IMR-90 (cell line): ENCODE measurements around the gene LLGL2. TPM values are rescaled to one million over a fixed set of nuclear protein-coding genes. Genes with fewer than 3 reads are reported as not detected.

ENCODE experiments used
- ATAC-seq: fragments of 200-7000 bp; cut with Tn5 transposase; 2 replicates; pipeline ENCODE4 v1.9.1; 2020; ENCODE audit warnings: low read depth, mild to moderate bottlenecking, moderate library complexity
- BruUV-seq: library from RNA; stranded (reverse); fragments of 400-500 nt; replicated peaks from 2 replicates; lab custom pipeline; 2021; lab: Mats Ljungman, UMichigan
- CTCF ChIA-PET: fragments of 300-600 bp; formaldehyde crosslinking; extraction: SDS; loops from one replicate; lab custom pipeline; 2021; ENCODE audit warnings: antibody characterized with exemption; lab: Yijun Ruan, JAX
- POLR2A ChIA-PET: fragments of 300-600 bp; sonication (Branson Sonifier 250); formaldehyde crosslinking; loops from one replicate; lab custom pipeline; 2022; ENCODE audit warnings: antibody characterized with exemption; ENCODE audit not compliant: unreplicated experiment; lab: Charles Lee
- DNase-seq: peaks from one replicate; pipeline ENCODE4 v3.0.0; 2013
- H2AFZ ChIP-seq: replicated peaks from 2 replicates; pipeline ENCODE3; 2013; ENCODE audit warnings: low read length, mild to moderate bottlenecking; ENCODE audit not compliant: poor library complexity
- H2AK5ac ChIP-seq: 2 replicates; pipeline ENCODE4 v1.6.1; 2013; ENCODE audit warnings: low read depth, low read length, inconsistent platforms
- H2AK9ac ChIP-seq: replicated peaks from 2 replicates; pipeline ENCODE3; 2013; ENCODE audit warnings: mild to moderate bottlenecking, low read depth, low read length, moderate library complexity; ENCODE audit not compliant: poor library complexity
- H2BK120ac ChIP-seq: 2 replicates; pipeline ENCODE4 v1.6.1; 2013; ENCODE audit warnings: low read depth, low read length, inconsistent platforms
- H2BK15ac ChIP-seq: 3 replicates; pipeline ENCODE4 v1.6.1; 2013; ENCODE audit warnings: low read depth, low read length, inconsistent platforms
- H2BK20ac ChIP-seq: 2 replicates; pipeline ENCODE4 v1.6.1; 2013; ENCODE audit warnings: low read depth, mild to moderate bottlenecking, inconsistent platforms, low read length, moderate library complexity
- H2BK5ac ChIP-seq: 2 replicates; pipeline ENCODE4 v1.6.1; 2013; ENCODE audit warnings: mild to moderate bottlenecking, low read depth, low read length, inconsistent platforms; ENCODE audit not compliant: poor library complexity, severe bottlenecking
- H3K14ac ChIP-seq: replicated peaks from 2 replicates; pipeline ENCODE4 v1.6.1; 2013; ENCODE audit warnings: low read depth, low read length, inconsistent platforms
- H3K18ac ChIP-seq: 2 replicates; pipeline ENCODE4 v1.6.1; 2013; ENCODE audit warnings: low read depth, low read length, control low read depth
- H3K23ac ChIP-seq: 2 replicates; pipeline ENCODE4 v1.6.1; 2013; ENCODE audit warnings: low read depth, low read length, inconsistent platforms
- H3K27ac ChIP-seq: 2 replicates; pipeline ENCODE4 v1.5.1; 2013; ENCODE audit warnings: mild to moderate bottlenecking, control low read depth, low read length; ENCODE audit not compliant: insufficient read depth
- H3K27me3 ChIP-seq: 2 replicates; pipeline ENCODE4 v1.6.1; 2013; ENCODE audit warnings: low read length; ENCODE audit not compliant: control insufficient read depth, insufficient read depth
- H3K36me3 ChIP-seq: 2 replicates; pipeline ENCODE4 v1.6.1; 2013; ENCODE audit warnings: low read length, mixed read lengths; ENCODE audit not compliant: control insufficient read depth, insufficient read depth
- H3K4ac ChIP-seq: 2 replicates; pipeline ENCODE4 v1.6.1; 2013; ENCODE audit warnings: low read depth, low read length, inconsistent platforms
- H3K4me1 ChIP-seq: 2 replicates; pipeline ENCODE4 v1.6.1; 2013; ENCODE audit warnings: low read length, mixed read lengths; ENCODE audit not compliant: control insufficient read depth, insufficient read depth
- H3K4me2 ChIP-seq: 2 replicates; pipeline ENCODE4 v1.6.1; 2013; ENCODE audit warnings: low read depth, mild to moderate bottlenecking, control low read depth, low read length, moderate library complexity
- H3K4me3 ChIP-seq: 2 replicates; pipeline ENCODE4 v1.5.1; 2013; ENCODE audit warnings: low read depth, mild to moderate bottlenecking, control low read depth, low read length, moderate library complexity; ENCODE audit not compliant: insufficient read depth
- H3K56ac ChIP-seq: 2 replicates; pipeline ENCODE4 v1.6.1; 2013; ENCODE audit warnings: low read length, inconsistent platforms; ENCODE audit not compliant: insufficient read depth; ENCODE audit errors: extremely low read depth
- H3K79me1 ChIP-seq, 2 experiments: 2 replicates each; pipeline ENCODE4 v1.6.1; 2013; ENCODE audit warnings: low read length in 2 of 2, inconsistent platforms in 1 of 2, low read depth in 1 of 2
- H3K9ac ChIP-seq: 2 replicates; pipeline ENCODE4 v1.6.1; 2013; ENCODE audit warnings: low read depth, low read length, control low read depth
- H3K9me1 ChIP-seq: 2 replicates; pipeline ENCODE4 v1.6.1; 2013; ENCODE audit warnings: low read length, inconsistent platforms; ENCODE audit not compliant: insufficient read depth
- H3K9me3 ChIP-seq: 2 replicates; pipeline ENCODE4 v1.6.1; 2013; ENCODE audit warnings: low read length; ENCODE audit not compliant: control insufficient read depth, insufficient read depth
- H4K20me1 ChIP-seq: 2 replicates; pipeline ENCODE4 v1.6.1; 2013; ENCODE audit warnings: low read length, inconsistent platforms; ENCODE audit not compliant: insufficient read depth
- H4K5ac ChIP-seq: 2 replicates; pipeline ENCODE4 v1.6.1; 2013; ENCODE audit warnings: mild to moderate bottlenecking, low read depth, low read length, control low read depth
- H4K8ac ChIP-seq, 2 experiments: 2 replicates each; pipeline ENCODE4 v1.6.1; 2013; ENCODE audit warnings: low read depth in 2 of 2, low read length in 2 of 2, control low read depth in 1 of 2, inconsistent platforms in 1 of 2
- H4K91ac ChIP-seq: 2 replicates; pipeline ENCODE4 v1.6.1; 2013; ENCODE audit warnings: low read depth, low read length, inconsistent platforms; ENCODE audit not compliant: insufficient read depth
- BHLHE40 ChIP-seq: fragments of 150-350 bp; IDR thresholded peaks from 2 replicates; pipeline ENCODE4 v1.6.1; 2016; ENCODE audit warnings: mild to moderate bottlenecking, low read depth, low read length
- CHD1 ChIP-seq: IDR thresholded peaks from 2 replicates; pipeline ENCODE4 v1.6.1; 2012; ENCODE audit warnings: low read depth, low read length, improper control_type of control experiment
- CTCF ChIP-seq: conservative IDR thresholded peaks from 2 replicates; pipeline ENCODE4 v1.5.1; 2012; ENCODE audit warnings: mild to moderate bottlenecking, low read depth, low read length, improper control_type of control experiment
- MAFK ChIP-seq: IDR thresholded peaks from 2 replicates; pipeline ENCODE4 v1.6.1; 2012; ENCODE audit warnings: low read depth, low read length, improper control_type of control experiment
- RCOR1 ChIP-seq: IDR thresholded peaks from 2 replicates; pipeline ENCODE4 v1.6.1; 2012; ENCODE audit warnings: mild to moderate bottlenecking, low read length, improper control_type of control experiment; ENCODE audit not compliant: insufficient replicate concordance
- RFX5 ChIP-seq: IDR thresholded peaks from 2 replicates; pipeline ENCODE4 v1.8.0; 2012; ENCODE audit warnings: low read depth, mild to moderate bottlenecking, low read length, moderate library complexity
- WGBS, 2 experiments: methylation state at CpG; one replicate each; pipeline versions ENCODE4 v1.1.5 to v1.1.7; 2013; ENCODE audit warnings: missing lambda C conversion rate in 2 of 2; ENCODE audit not compliant: insufficient read length in 1 of 2; ENCODE audit errors: extremely low coverage in 2 of 2; 5-methylcytosine and 5-hydroxymethylcytosine counted together
- dilution Hi-C: fragments of 300-500 bp; cut with HindIII; formaldehyde crosslinking; loops from one replicate; pipeline ENCODE4 v1.14.3; 2018; ENCODE audit warnings: low sequenced_read_pairs; ENCODE audit not compliant: unreplicated experiment
- in situ Hi-C: fragments of 300-500 bp; cut with MboI; formaldehyde crosslinking; loops from 3 replicates; pipeline ENCODE4 v1.14.3; 2019; ENCODE audit warnings: low sequenced_read_pairs, inconsistent platforms, mixed read lengths
- intact Hi-C: fragments of 100-400 bp; cut with micrococcal nuclease; formaldehyde crosslinking; loops from 2 replicates; pipeline ENCODE4 v1.10.0; 2022
- polyA plus RNA-seq, 3 experiments: library from polyadenylated mRNA; depleted of rRNA; stranded (reverse); fragments of >200 nt; gene quantifications; 2 replicates each; pipeline ENCODE4 v1.2.3, GENCODE V29; 2012; ENCODE audit warnings: low replicate concordance in 1 of 3
- total RNA-seq: library from RNA; depleted of rRNA; stranded (reverse); fragments of >200 nt; gene quantifications from 2 replicates; pipeline ENCODE4 v1.2.3, GENCODE V29; 2012

Gene LLGL2
- total and polyA plus RNA-seq, 2 of the 4 experiments (the other 2 are of a cell fraction), result 0.54 to 0.72 TPM

DNA sequence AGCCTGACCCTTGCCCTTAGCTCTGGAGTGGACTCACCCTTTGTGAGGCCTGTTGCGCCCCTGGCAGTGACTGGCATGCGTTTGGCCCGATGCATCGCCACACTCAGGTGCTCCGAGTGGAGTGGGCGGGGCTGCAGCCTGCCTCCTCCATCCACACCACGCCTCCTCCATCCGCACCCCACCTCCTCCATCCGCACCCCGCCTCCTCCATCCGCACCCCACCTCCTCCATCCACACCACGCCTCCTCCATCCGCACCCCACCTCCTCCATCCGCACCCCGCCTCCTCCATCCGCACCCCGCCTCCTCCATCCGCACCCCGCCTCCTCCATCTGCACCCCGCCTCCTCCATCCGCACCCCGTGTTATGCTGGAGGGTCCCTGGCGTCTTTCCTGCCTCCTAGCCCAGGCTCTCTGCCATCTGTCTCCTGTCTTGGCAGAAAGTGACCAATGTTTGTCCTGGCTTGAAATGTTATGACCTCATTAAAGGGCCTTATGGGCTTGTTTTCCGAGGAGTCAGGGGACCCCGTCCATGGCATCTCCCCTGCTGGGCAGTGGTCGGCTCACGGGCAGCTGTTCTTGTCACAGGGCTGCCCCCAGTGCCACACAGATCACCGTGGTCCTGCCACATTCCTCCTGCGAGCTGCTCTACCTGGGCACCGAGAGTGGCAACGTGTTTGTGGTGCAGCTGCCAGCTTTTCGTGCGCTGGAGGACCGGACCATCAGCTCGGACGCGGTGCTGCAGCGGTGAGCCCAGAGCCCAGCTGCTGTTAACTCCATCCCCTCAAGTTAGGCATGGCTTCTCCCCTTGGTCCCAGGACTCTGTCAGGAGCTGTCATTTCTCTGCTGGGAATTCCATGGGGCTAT, 33.4 kb downstream of the LLGL2 start:
- dilution Hi-C loops, result no loop called here
- Histone ChIP-seq H3K18ac (no peak overlapping the region), H3K4ac (no peak overlapping the region), H2AFZ (no peak overlapping the region), H4K20me1 (no peaks in the 10 kb centered on the region), H3K9me1 (no peaks in the 10 kb centered on the region), H3K79me1 (no peaks in the 10 kb centered on the region), H2BK15ac (no peak overlapping the region), H3K9ac (no peak overlapping the region), H3K14ac (no peak overlapping the region), H3K4me2 (no peak overlapping the region), H2BK5ac (no peak overlapping the region), H3K27ac (no peak overlapping the region), H4K91ac (no peak overlapping the region), H2BK120ac (no peak overlapping the region), H2BK20ac (no peak overlapping the region), H2AK9ac (no peak overlapping the region), H3K23ac (no peak overlapping the region), H3K9me3 (no peaks in the 10 kb centered on the region), H3K56ac (no peak overlapping the region), H3K36me3 (no peaks in the 10 kb centered on the region), H3K4me3 (no peak overlapping the region), H4K5ac (no peak overlapping the region), H3K27me3 (peaks cover 2% of the 10 kb centered on the region), H4K8ac (no peak overlapping the region), H2AK5ac (no peak overlapping the region), H3K4me1 (peaks cover 1% of the 10 kb centered on the region; the same call in 1 of the 2 replicates)
- TF ChIP-seq BHLHE40 (no peak), RCOR1 (no peak), CHD1 (no peak), MAFK (no peak), CTCF (no peak), RFX5 (no peak)
- no TSS peak for BruUV-seq
- intact Hi-C loops, result no loop called here
- DNase-seq (no peak), ATAC-seq (no peak)
- 66% methylated on average over 11 of the region's 38 CpGs; no CpG with 5 or more reads in 1 of the 2 experiments for WGBS, 2 experiments
- POLR2A ChIA-PET, result no interaction called here
- CTCF ChIA-PET, result no interaction called here
- in situ Hi-C loops, result no loop called here
